Ascending aorta (tissue), 2 donors: ENCODE results near the gene PKD1L1. TPM values are rescaled to one million over a fixed set of nuclear protein-coding genes. Genes with fewer than 3 reads are reported as not detected.
A peak's percentile ranks its signal among the peaks of the same experiment; 100 is the strongest.

ENCODE experiments used
- DNase-seq, 2 donors: peaks; one replicate each; pipeline ENCODE4 v3.0.0-alpha.2; 2019; ENCODE audit warnings: low spot score in 2 of 2
- H3K27ac ChIP-seq, 2 donors: fragments of 200-600 bp; sonication (generic); one replicate each; pipeline ENCODE4 v1.5.1; 2016 to 2017; ENCODE audit warnings: mild to moderate bottlenecking in 1 of 2
- H3K27me3 ChIP-seq: fragments of 200-600 bp; sonication (generic); one replicate; pipeline ENCODE4 v1.5.1; 2017
- H3K36me3 ChIP-seq, 2 donors: fragments of 200-600 bp; sonication (generic); one replicate each; pipeline ENCODE4 v1.5.1; 2016
- H3K4me1 ChIP-seq, 2 donors: fragments of 200-600 bp; sonication (generic); one replicate each; pipeline ENCODE4 v1.5.1; 2016 to 2017; ENCODE audit warnings: mild to moderate bottlenecking in 1 of 2
- H3K4me3 ChIP-seq, 2 donors: fragments of 200-600 bp; sonication (generic); one replicate each; pipeline ENCODE4 v1.5.1; 2016 to 2017; ENCODE audit warnings: mild to moderate bottlenecking in 1 of 2
- H3K9me3 ChIP-seq, 2 donors: fragments of 200-600 bp; sonication (generic); one replicate each; pipeline ENCODE4 v1.5.1; 2016
- intact Hi-C: fragments of 100-400 bp; cut with DNase I; formaldehyde crosslinking; loops from one replicate; pipeline ENCODE4 v1.15.1; 2023
- total RNA-seq: library from RNA; depleted of rRNA; stranded (reverse); fragments of >200 nt; gene quantifications from one replicate; pipeline ENCODE4 v1.1.0, GENCODE V29; 2016
- TF ChIP-seq, protein P1 (sequence below), 3 experiments: fragments of 200-600 bp in 2 of 3; fragments of 450-650 bp in 1 of 3; sonication (generic) in 2 of 3; IDR thresholded peaks; one replicate each; pipeline ENCODE4 v1.5.1; 2016 to 2019; ENCODE audit warnings: antibody characterized with exemption in 3 of 3, mild to moderate bottlenecking in 1 of 3, moderate library complexity in 1 of 3

The PKD1L1 gene
- total RNA-seq, 1 donor from 2014 or later = 1.1 TPM

DNA sequence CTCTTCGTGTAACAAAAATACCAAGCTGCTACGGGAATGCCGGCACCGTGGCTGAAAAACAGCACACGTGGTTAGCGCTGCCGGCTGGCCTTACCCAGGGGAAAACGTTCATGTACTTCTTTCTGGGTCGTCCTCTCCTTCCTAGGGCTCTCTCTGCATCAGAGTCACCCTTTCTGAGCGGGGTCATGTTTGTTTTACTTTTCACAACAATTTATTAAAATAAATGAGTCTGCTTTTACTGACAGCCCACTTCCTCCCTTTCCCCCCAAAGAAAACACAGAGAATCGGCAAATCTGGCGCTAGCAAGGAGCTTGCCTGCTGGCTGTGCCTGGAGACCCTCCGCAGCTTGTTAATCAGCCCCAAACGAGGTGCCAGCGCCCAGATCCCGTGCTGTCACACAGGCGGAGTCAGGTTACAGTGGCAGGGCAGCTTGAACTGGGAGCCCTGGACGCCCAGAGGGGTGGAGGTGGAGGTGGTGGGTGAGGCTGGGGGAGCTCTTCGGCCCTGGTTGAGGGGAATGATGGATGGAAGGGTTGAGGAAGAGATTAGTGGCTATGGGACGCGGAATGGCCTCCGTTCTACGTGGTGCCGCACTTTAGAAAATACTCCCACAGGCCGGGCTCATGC is 204.2 kb downstream of the PKD1L1 start:
- Histone ChIP-seq H3K27ac (no peak overlapping the region), H3K4me1 (peaks cover 0 to 4% of the 10 kb centered on the region in 2 donors), H3K9me3 (no peaks in the 10 kb centered on the region), H3K27me3 (no peaks in the 10 kb centered on the region), H3K4me3 (peak overlapping the region in 1 of 2 donors; percentile 33), H3K36me3 (no peaks in the 10 kb centered on the region)
- TF ChIP-seq, protein P1, sequence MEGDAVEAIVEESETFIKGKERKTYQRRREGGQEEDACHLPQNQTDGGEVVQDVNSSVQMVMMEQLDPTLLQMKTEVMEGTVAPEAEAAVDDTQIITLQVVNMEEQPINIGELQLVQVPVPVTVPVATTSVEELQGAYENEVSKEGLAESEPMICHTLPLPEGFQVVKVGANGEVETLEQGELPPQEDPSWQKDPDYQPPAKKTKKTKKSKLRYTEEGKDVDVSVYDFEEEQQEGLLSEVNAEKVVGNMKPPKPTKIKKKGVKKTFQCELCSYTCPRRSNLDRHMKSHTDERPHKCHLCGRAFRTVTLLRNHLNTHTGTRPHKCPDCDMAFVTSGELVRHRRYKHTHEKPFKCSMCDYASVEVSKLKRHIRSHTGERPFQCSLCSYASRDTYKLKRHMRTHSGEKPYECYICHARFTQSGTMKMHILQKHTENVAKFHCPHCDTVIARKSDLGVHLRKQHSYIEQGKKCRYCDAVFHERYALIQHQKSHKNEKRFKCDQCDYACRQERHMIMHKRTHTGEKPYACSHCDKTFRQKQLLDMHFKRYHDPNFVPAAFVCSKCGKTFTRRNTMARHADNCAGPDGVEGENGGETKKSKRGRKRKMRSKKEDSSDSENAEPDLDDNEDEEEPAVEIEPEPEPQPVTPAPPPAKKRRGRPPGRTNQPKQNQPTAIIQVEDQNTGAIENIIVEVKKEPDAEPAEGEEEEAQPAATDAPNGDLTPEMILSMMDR (IDR thresholded peaks at IDR 0.05) = no peak
- no peak for DNase-seq
- intact Hi-C loops = no loop called here

DNA sequence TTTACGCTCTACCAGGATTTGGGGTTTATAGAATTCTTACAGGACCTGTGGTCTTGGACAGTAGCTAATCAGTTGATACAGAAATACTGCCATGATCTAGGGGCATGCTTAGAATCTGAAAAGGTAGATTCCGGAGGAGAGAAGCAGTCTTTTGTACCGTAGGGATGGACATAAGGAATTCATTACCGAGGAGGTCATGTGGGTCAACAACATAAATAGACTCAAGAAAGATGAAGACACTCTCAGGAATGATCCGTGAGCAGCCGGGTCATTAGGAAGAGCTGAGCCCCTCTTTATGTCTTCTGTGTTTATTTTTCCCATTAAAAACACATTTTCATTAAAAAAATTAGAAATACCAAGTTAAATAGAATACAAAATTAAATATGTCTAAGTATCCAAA is 206.3 kb downstream of the PKD1L1 start:
- Histone ChIP-seq H3K36me3 (no peaks in the 10 kb centered on the region), H3K27ac (no peak overlapping the region), H3K27me3 (no peaks in the 10 kb centered on the region), H3K4me3 (no peak overlapping the region), H3K4me1 (peaks cover 0 to 4% of the 10 kb centered on the region in 2 donors), H3K9me3 (no peaks in the 10 kb centered on the region)
- intact Hi-C loops = no loop called here
- TF ChIP-seq, protein P1 (IDR thresholded peaks at IDR 0.05) = no peak
- DNase-seq = no peak

DNA sequence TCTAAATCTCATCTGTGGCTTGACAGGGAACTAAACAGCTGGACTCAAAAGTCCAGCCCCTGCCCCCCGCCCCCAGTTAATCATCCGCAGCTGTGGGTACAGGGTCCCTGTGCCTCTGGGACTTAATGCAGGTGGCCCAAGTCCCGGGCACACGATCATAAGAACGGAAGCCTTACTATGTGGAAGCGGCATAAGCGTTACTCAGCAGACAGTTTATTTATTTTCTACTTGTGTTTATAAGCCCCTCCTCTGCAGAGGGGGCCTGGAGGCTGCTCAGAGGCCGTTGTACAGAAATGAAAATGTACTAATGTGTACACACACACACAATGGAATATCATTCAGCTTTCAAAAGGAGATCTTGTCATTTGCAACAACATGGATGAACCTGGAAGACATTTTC is 208.4 kb downstream of the PKD1L1 start:
- intact Hi-C loops = no loop called here
- Histone ChIP-seq H3K4me1 (peaks cover 0 to 4% of the 10 kb centered on the region in 2 donors), H3K9me3 (no peaks in the 10 kb centered on the region), H3K27me3 (no peaks in the 10 kb centered on the region), H3K36me3 (no peaks in the 10 kb centered on the region), H3K4me3 (no peak overlapping the region), H3K27ac (no peak overlapping the region)
- no peak for DNase-seq
- TF ChIP-seq, protein P1 (IDR thresholded peaks at IDR 0.05) = no peak

DNA sequence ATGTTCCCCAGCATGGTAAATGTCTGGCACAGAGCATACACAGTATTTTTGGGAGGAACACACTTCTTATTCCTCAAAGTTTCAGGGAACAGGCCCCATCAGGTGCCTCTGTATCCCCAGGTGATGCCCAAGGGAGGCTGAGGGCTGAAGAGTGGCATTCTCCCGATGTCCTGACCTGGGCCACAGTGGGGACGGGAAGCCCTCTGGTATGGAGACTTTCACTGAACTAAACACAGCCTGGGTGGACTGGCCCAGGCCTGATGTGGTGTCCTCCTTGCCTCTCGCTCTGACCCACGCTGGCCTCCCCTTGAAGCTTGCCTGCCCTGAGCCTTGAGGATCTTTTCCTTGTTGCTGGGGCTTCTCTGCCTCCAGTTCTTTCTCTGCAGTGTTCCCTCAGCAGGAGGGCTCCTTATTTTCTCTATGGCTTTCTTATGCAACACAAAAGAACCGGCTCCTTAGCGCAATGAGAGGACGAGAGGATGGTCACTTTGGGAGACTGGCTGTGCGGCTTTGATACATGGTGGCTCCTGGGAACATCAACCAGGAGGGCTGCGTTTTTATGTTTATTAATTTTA is 208.9 kb downstream of the PKD1L1 start:
- TF ChIP-seq, protein P1 (IDR thresholded peaks at IDR 0.05) = no peak
- Histone ChIP-seq H3K4me1 (peaks cover 0 to 4% of the 10 kb centered on the region in 2 donors), H3K9me3 (no peaks in the 10 kb centered on the region), H3K36me3 (no peaks in the 10 kb centered on the region), H3K4me3 (no peak overlapping the region), H3K27me3 (no peaks in the 10 kb centered on the region), H3K27ac (no peak overlapping the region)
- intact Hi-C loops = no loop called here
- no peak for DNase-seq

DNA sequence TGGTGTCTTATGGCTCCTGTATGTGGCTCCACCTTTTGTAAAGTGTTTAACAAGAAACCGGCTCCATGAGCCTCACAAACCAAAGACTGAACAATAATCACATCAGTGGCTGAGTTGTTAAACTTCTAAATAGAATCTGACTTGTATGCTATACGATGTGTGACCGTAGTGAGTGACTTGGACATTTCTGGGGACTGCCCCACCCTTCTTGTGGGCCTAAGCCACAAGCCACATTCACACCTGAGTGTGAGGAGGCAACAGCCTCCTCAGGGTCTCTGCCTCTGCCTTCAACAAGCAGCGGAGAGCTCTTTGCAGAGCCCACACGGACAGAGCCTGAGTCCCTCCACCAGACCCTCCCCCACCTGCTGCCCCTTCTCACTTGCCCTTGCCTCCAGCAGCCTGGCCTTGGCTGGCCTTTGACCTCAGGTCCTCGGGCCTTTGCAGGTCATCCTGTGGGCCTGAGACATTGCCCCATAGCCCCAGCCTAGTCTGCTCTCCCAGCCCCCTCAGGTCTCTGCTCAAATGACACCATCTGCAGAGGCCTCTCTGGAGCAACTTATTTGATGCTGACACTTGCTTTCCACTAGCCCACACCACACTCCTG is 209.6 kb downstream of the PKD1L1 start:
- H3K4me1 ChIP-seq = no peaks in the 10 kb centered on the region
- no peaks in the 10 kb centered on the region for H3K36me3 ChIP-seq
- H3K9me3 ChIP-seq = no peaks in the 10 kb centered on the region
- H3K4me3 ChIP-seq = no peak overlapping the region
- H3K27me3 ChIP-seq = no peaks in the 10 kb centered on the region
- intact Hi-C loops = no loop called here
- no peak overlapping the region for H3K27ac ChIP-seq
- no peak for DNase-seq
- TF ChIP-seq, protein P1 (IDR thresholded peaks at IDR 0.05) = no peak
